ENCODE results near the gene CCL3. TPM values are rescaled to one million over a fixed set of nuclear protein-coding genes. Genes with fewer than 3 reads are reported as not detected.

CCL3 gene

GRCh38 chr17:36059406-36059805 lies 30.5 kb downstream of the CCL3 start:
- H3K4me1 ChIP-seq (ENCODE audit: control insufficient read depth, insufficient read depth, low read length) = no peaks in the 10 kb centered on the region
- H3K36me3 ChIP-seq (ENCODE audit: insufficient read depth, low read length) = no peaks in the 10 kb centered on the region
- H3K9ac ChIP-seq (ENCODE audit: low read depth, low read length) = no peak overlapping the region
- no peaks in the 10 kb centered on the region for H3K27me3 ChIP-seq (ENCODE audit: control insufficient read depth, insufficient read depth, low read length)
- H3K4me3 ChIP-seq (ENCODE audit: low read length) = no peak overlapping the region
- H3K4me2 ChIP-seq (ENCODE audit: low read length) = no peak overlapping the region
- H3K9me3 ChIP-seq (replicated peaks; ENCODE audit: low read length) = no peaks in the 10 kb centered on the region

- Histone ChIP-seq H3K36me3 (ENCODE audit: insufficient read depth, low read length) (no peaks in the 10 kb centered on the region), H3K9me3 (replicated peaks; ENCODE audit: low read length) (no peaks in the 10 kb centered on the region), H3K27me3 (ENCODE audit: control insufficient read depth, insufficient read depth, low read length) (no peaks in the 10 kb centered on the region), H3K4me1 (ENCODE audit: control insufficient read depth, insufficient read depth, low read length) (no peaks in the 10 kb centered on the region), H3K4me3 (ENCODE audit: low read length) (no peak overlapping the region), H3K9ac (ENCODE audit: low read depth, low read length) (no peak overlapping the region), H3K4me2 (ENCODE audit: low read length) (no peak overlapping the region)
These were observed 32.0 kb downstream of the CCL3 start for GRCh38 chr17:36057911-36058310.

GRCh38 chr17:36055921-36056520 lies 33.9 kb downstream of the CCL3 start:
- no peaks in the 10 kb centered on the region for H3K27me3 ChIP-seq (ENCODE audit: control insufficient read depth, insufficient read depth, low read length)
- H3K9ac ChIP-seq (ENCODE audit: low read depth, low read length) = no peak overlapping the region
- no peak overlapping the region for H3K4me3 ChIP-seq (ENCODE audit: low read length)
- H3K36me3 ChIP-seq (ENCODE audit: insufficient read depth, low read length) = no peaks in the 10 kb centered on the region
- H3K4me1 ChIP-seq (ENCODE audit: control insufficient read depth, insufficient read depth, low read length) = no peaks in the 10 kb centered on the region
- H3K9me3 ChIP-seq (replicated peaks; ENCODE audit: low read length) = no peaks in the 10 kb centered on the region
- H3K4me2 ChIP-seq (ENCODE audit: low read length) = no peak overlapping the region

- Histone ChIP-seq H3K4me1 (ENCODE audit: control insufficient read depth, insufficient read depth, low read length) (no peaks in the 10 kb centered on the region), H3K4me2 (ENCODE audit: low read length) (no peak overlapping the region), H3K4me3 (ENCODE audit: low read length) (no peak overlapping the region), H3K9ac (ENCODE audit: low read depth, low read length) (no peak overlapping the region), H3K9me3 (replicated peaks; ENCODE audit: low read length) (no peaks in the 10 kb centered on the region), H3K36me3 (ENCODE audit: insufficient read depth, low read length) (no peaks in the 10 kb centered on the region), H3K27me3 (ENCODE audit: control insufficient read depth, insufficient read depth, low read length) (no peaks in the 10 kb centered on the region)
These were observed 34.8 kb downstream of the CCL3 start for GRCh38 chr17:36055171-36055570.

GRCh38 chr17:36049643-36050042 lies 40.3 kb downstream of the CCL3 start:
- Histone ChIP-seq H3K36me3 (ENCODE audit: insufficient read depth, low read length) (no peaks in the 10 kb centered on the region), H3K27me3 (ENCODE audit: control insufficient read depth, insufficient read depth, low read length) (no peaks in the 10 kb centered on the region), H3K4me2 (ENCODE audit: low read length) (no peak overlapping the region), H3K9ac (ENCODE audit: low read depth, low read length) (no peak overlapping the region), H3K4me3 (ENCODE audit: low read length) (no peak overlapping the region), H3K9me3 (replicated peaks; ENCODE audit: low read length) (no peaks in the 10 kb centered on the region), H3K4me1 (ENCODE audit: control insufficient read depth, insufficient read depth, low read length) (no peaks in the 10 kb centered on the region)

GRCh38 chr17:36048066-36048465 lies 41.9 kb downstream of the CCL3 start:
- no peaks in the 10 kb centered on the region for H3K36me3 ChIP-seq (ENCODE audit: insufficient read depth, low read length)

More at GRCh38 chr17:36048066-36048465, 41.9 kb downstream of the CCL3 start:
- no peak overlapping the region for H3K9ac ChIP-seq (ENCODE audit: low read depth, low read length)
- H3K4me3 ChIP-seq (ENCODE audit: low read length) = no peak overlapping the region
- no peaks in the 10 kb centered on the region for H3K27me3 ChIP-seq (ENCODE audit: control insufficient read depth, insufficient read depth, low read length)
- H3K4me2 ChIP-seq (ENCODE audit: low read length) = no peak overlapping the region
- H3K9me3 ChIP-seq (replicated peaks; ENCODE audit: low read length) = no peaks in the 10 kb centered on the region
- H3K4me1 ChIP-seq (ENCODE audit: control insufficient read depth, insufficient read depth, low read length) = no peaks in the 10 kb centered on the region

Small RNAs within 50 kb of the gene (small RNA-seq; reads per million reads assigned to genes)
- gene RN7SL301P = not detected

All from skeletal muscle satellite cell (primary cell).